ENCODE measurements around the gene LAG3. TPM values are rescaled to one million over a fixed set of nuclear protein-coding genes. Genes with fewer than 3 reads are reported as not detected.

Gene LAG3
- polyA plus RNA-seq, 1 donor (not counting 4 experiments of a cell fraction or from before 2014, with no cell fraction given) = 0.09 TPM

DNA sequence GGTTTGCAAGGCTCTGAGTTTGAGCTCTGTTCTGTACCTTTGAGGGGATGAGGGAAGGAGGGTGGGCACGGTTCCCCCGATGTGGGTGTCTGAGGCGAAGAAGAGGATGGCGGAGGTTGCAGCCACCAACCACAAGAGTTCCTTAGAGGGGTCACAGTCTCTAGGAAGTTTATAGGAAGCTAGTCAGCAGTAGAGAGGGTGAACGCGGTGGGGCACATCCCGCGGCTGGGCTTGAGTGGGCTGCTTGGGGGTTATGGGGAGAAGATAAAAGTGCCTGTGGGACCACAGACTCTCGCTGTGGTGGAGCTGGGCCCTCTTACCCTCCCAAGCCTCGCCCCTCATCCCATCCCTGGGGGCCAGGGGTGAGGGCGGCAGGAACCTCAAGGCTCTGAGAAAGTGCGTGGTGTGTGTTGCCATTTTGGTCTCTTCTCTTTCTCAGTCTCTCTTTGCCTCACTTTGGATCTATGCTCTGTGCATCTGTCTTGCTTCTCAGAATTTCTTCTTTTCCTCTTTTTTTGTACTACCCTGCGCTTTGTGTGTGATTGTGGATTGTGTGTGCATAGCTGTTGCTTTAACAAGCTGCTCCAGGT, 19.7 kb downstream of the LAG3 start:
- H4K20me1 ChIP-seq (ENCODE audit: control insufficient read depth, extremely low read depth, insufficient read depth, low read length) = no peaks in the 10 kb centered on the region
- H3K27me3 ChIP-seq (ENCODE audit: control insufficient read depth, extremely low read depth, insufficient read depth, low read length) = peaks cover 35% of the 10 kb centered on the region
- H3K27ac ChIP-seq (ENCODE audit: control insufficient read depth, insufficient read depth, low read length) = no peak overlapping the region
- no peaks in the 10 kb centered on the region for H3K9me1 ChIP-seq (ENCODE audit: control insufficient read depth, extremely low read depth, insufficient read depth, low read length)
- H3K4me2 ChIP-seq (ENCODE audit: control insufficient read depth, extremely low read depth, insufficient read depth, low read depth, low read length) = no peak overlapping the region
- FAIRE-seq (no peak), DNase-seq (ENCODE audit: low read depth, low spot score) (no peak)
- no peak overlapping the region for H2AFZ ChIP-seq (ENCODE audit: control insufficient read depth, low read length)
- no peak overlapping the region for H3K4me3 ChIP-seq (ENCODE audit: control insufficient read depth in 2 of 3, extremely low read depth in 1 of 3, insufficient read depth in 2 of 3, low read depth in 1 of 3, low read length in 3 of 3)
- no peak overlapping the region for H3K9ac ChIP-seq (ENCODE audit: control insufficient read depth, extremely low read depth, insufficient read depth, low read length)
- TF ChIP-seq EZH2 (IDR thresholded peaks at IDR 0.05; ENCODE audit: low read length) = no peak
- TF ChIP-seq CTCF (optimal IDR thresholded peaks at IDR 0.05 in 1 of 3, IDR thresholded peaks at IDR 0.05 in 1 of 3, conservative IDR thresholded peaks at IDR 0.05 in 1 of 3; ENCODE audit: extremely low read depth in 1 of 3, insufficient read depth in 2 of 3, low read length in 3 of 3) = no peak
- H3K79me2 ChIP-seq (ENCODE audit: control insufficient read depth, insufficient read depth, low read length) = no peaks in the 10 kb centered on the region
- no peaks in the 10 kb centered on the region for H3K36me3 ChIP-seq (ENCODE audit: control insufficient read depth in 2 of 2, extremely low read depth in 1 of 2, insufficient read depth in 2 of 2, low read length in 2 of 2)
- dilution Hi-C loops (cut with MboI; ENCODE audit: extremely low pct_ligation_motif_present, low sequenced_read_pairs) = no loop called here
- no peaks in the 10 kb centered on the region for H3K4me1 ChIP-seq (ENCODE audit: control insufficient read depth, extremely low read depth, insufficient read depth, low read length)
- no peaks in the 10 kb centered on the region for H3K9me3 ChIP-seq (ENCODE audit: control insufficient read depth, low read depth, low read length)

DNA sequence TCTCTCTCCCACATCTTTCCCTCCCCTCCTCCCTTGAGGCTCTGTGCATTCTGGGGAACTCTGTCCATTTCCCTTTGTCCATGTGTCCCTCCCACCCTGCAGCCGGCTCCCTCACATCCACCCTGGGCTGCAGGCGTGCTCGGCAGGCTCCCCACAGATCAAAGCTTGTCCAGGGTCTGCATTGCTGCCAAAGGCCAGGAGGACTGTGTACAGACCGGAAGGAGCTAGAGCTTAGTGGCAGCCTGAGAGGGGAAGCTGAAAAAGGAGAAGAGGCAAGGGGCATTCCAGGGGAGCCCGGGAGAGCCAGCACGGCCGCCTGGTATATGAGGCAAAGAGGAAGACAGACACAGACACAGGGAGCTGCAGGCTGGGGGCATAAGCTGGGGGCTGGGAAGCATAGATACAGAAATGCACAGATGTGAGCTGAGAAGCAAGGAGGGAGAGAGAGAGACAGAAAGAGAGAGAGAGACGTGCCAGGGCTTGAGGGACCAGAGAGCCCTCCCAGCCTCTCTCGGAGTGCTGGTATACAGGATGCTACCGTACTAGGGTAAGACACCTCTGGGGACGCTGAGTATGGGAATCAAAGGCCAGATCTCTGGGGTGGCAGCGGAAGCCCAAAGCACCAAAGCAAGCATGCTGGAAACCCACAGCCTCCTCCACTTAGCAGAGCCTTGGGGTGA, 20.3 kb downstream of the LAG3 start:
- dilution Hi-C loops (cut with MboI; ENCODE audit: extremely low pct_ligation_motif_present, low sequenced_read_pairs) = no loop called here
- H3K27ac ChIP-seq (ENCODE audit: control insufficient read depth, insufficient read depth, low read length) = no peak overlapping the region

More for the DNA sequence above, 20.3 kb downstream of the LAG3 start:
- Histone ChIP-seq H3K9me3 (ENCODE audit: control insufficient read depth, low read depth, low read length) (no peaks in the 10 kb centered on the region), H3K4me3 (ENCODE audit: control insufficient read depth in 2 of 3, extremely low read depth in 1 of 3, insufficient read depth in 2 of 3, low read depth in 1 of 3, low read length in 3 of 3) (no peak overlapping the region), H3K9ac (ENCODE audit: control insufficient read depth, extremely low read depth, insufficient read depth, low read length) (no peak overlapping the region), H3K36me3 (ENCODE audit: control insufficient read depth in 2 of 2, extremely low read depth in 1 of 2, insufficient read depth in 2 of 2, low read length in 2 of 2) (no peaks in the 10 kb centered on the region), H3K27me3 (ENCODE audit: control insufficient read depth, extremely low read depth, insufficient read depth, low read length) (peaks cover 35% of the 10 kb centered on the region), H4K20me1 (ENCODE audit: control insufficient read depth, extremely low read depth, insufficient read depth, low read length) (no peaks in the 10 kb centered on the region), H2AFZ (ENCODE audit: control insufficient read depth, low read length) (no peak overlapping the region), H3K79me2 (ENCODE audit: control insufficient read depth, insufficient read depth, low read length) (no peaks in the 10 kb centered on the region), H3K4me2 (ENCODE audit: control insufficient read depth, extremely low read depth, insufficient read depth, low read depth, low read length) (no peak overlapping the region), H3K9me1 (ENCODE audit: control insufficient read depth, extremely low read depth, insufficient read depth, low read length) (no peaks in the 10 kb centered on the region), H3K4me1 (ENCODE audit: control insufficient read depth, extremely low read depth, insufficient read depth, low read length) (no peaks in the 10 kb centered on the region)
- DNase-seq (ENCODE audit: low read depth, low spot score) (no peak), FAIRE-seq (no peak)
- TF ChIP-seq CTCF (optimal IDR thresholded peaks at IDR 0.05 in 1 of 3, IDR thresholded peaks at IDR 0.05 in 1 of 3, conservative IDR thresholded peaks at IDR 0.05 in 1 of 3; ENCODE audit: extremely low read depth in 1 of 3, insufficient read depth in 2 of 3, low read length in 3 of 3) (no peak), EZH2 (IDR thresholded peaks at IDR 0.05; ENCODE audit: low read length) (no peak)
